GM18505 (cell line): ENCODE measurements around the gene CHRNA1.

Source experiments
- ATAC-seq: cut with Tn5 transposase; IDR thresholded peaks from one replicate; pipeline ENCODE4 v1.9.1; 2021; ENCODE audit not compliant: unreplicated experiment
- POLR2A ChIP-seq: IDR thresholded peaks from 4 replicates; pipeline ENCODE4 v1.6.1; 2011; ENCODE audit warnings: borderline replicate concordance; ENCODE audit not compliant: insufficient read depth, insufficient read length; ENCODE audit errors: extremely low read depth

CHRNA1 gene

GRCh38 chr2:174791020-174791419 is 26.7 kb upstream of the CHRNA1 start:
- TF ChIP-seq POLR2A: no peak
- no peak for ATAC-seq

- no peak for TF ChIP-seq POLR2A
- no peak for ATAC-seq
Measured at GRCh38 chr2:174789001-174789400, 24.7 kb upstream of the CHRNA1 start.

- TF ChIP-seq POLR2A: no peak
- ATAC-seq: no peak
Measured at GRCh38 chr2:174788291-174788929, 24.1 kb upstream of the CHRNA1 start.

- TF ChIP-seq POLR2A: no peak
- ATAC-seq: no peak
Measured at GRCh38 chr2:174787487-174788205, 23.4 kb upstream of the CHRNA1 start.

GRCh38 chr2:174786066-174786725 is 21.9 kb upstream of the CHRNA1 start:
- TF ChIP-seq POLR2A: no peak
- ATAC-seq: no peak

- ATAC-seq: no peak
- no peak for TF ChIP-seq POLR2A
Measured at GRCh38 chr2:174785481-174785880, 21.2 kb upstream of the CHRNA1 start.

- no peak for ATAC-seq
- TF ChIP-seq POLR2A: no peak
Measured at GRCh38 chr2:174784909-174785308, 20.6 kb upstream of the CHRNA1 start.

DNA sequence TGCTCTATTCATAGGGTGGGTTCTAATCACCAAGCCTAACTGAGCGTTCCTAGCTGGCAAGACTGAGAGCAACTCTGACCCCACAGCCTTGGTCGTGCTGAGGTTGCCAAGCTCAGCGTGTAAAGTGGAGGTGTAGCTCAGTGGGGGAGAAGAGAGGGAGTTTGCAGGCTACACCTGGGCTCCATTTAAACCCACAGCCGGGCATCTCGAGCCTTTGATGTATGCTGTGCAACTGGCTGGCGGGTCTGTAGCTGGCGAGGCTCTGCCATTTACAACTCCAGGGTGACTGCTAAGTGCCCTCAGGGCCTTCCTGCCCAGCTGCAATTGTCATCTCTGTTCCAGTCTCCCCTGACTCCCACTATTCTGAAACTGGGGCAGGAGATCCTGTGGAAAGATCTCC is 20.0 kb upstream of the CHRNA1 start:
- no peak for ATAC-seq
- no peak for TF ChIP-seq POLR2A

- TF ChIP-seq POLR2A: no peak
Measured at GRCh38 chr2:174781996-174782395, 17.7 kb upstream of the CHRNA1 start.

DNA sequence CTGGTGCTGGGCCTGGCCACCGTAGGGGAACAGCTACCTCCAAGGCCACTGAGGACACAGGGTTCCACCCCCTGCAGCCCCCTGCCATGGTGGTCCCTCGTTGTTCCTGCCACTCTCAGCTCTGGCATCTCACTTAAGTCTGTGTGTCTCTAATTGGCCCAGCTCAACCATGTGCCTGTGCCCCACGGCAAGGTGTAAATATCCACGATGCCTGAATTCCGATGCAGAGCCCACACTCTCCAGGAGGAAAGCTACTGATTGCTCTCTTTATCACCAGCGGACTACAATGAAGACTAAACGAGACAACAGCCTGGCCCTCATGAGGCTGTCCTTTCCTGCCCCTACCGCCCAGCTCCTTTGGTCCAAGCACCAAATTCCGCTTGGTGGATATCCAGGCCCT is 17.0 kb upstream of the CHRNA1 start:
- ATAC-seq: no peak
- TF ChIP-seq POLR2A: no peak

More at GRCh38 chr2:174781996-174782395, 17.7 kb upstream of the CHRNA1 start:
- no peak for ATAC-seq

- TF ChIP-seq POLR2A: no peak
- ATAC-seq: no peak
Measured at GRCh38 chr2:174780856-174781255, 16.6 kb upstream of the CHRNA1 start.

DNA sequence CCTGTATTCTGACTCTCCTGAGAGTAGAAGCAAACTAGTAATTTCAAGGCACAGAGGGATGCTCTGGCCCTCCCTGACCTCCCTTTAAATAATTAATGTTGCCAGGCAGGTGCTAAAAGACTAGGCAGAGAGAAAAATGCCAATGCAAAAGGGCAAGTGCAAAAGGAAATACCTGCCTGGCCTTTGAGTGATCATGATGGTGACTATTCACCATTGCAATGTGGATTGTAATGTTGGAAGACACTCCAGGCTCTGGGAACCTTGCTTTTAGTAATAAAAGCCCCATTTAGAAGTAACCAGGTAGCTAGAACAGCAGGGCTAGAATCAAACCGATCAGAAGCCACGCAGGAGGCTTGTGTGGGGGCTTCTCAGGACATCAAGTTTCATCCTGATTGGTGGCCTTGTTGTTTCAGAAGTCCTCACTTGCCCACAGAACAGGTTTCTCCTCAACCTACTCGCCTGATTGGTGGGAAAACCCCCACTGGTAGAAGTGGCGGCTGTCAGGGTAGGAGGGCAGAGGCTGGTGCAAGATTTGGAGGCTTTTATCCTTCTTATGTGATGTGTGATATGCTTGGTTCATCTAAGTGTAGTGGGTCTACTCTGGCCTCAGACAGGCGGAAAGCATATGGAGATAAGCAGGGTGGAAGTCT is 16.0 kb upstream of the CHRNA1 start:
- TF ChIP-seq POLR2A: no peak
- ATAC-seq: no peak

- TF ChIP-seq POLR2A: no peak
- ATAC-seq: no peak
Measured at GRCh38 chr2:174779361-174779928, 15.2 kb upstream of the CHRNA1 start.
